GM19372 (cell line): ENCODE data around the gene C16orf89.
"Not testable (repeated sequence)": the region's sequence is repeated elsewhere in the genome, so short reads cannot be mapped to it uniquely, and the experiment has no call there.

Source experiments
- ATAC-seq: cut with Tn5 transposase; IDR thresholded peaks from one replicate; pipeline ENCODE4 v1.9.1; 2021; ENCODE audit warnings: mild to moderate bottlenecking, low read depth, moderate library complexity; ENCODE audit not compliant: unreplicated experiment

The C16orf89 gene, protein sequence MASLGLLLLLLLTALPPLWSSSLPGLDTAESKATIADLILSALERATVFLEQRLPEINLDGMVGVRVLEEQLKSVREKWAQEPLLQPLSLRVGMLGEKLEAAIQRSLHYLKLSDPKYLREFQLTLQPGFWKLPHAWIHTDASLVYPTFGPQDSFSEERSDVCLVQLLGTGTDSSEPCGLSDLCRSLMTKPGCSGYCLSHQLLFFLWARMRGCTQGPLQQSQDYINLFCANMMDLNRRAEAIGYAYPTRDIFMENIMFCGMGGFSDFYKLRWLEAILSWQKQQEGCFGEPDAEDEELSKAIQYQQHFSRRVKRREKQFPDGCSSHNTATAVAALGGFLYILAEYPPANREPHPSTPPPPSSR

DNA sequence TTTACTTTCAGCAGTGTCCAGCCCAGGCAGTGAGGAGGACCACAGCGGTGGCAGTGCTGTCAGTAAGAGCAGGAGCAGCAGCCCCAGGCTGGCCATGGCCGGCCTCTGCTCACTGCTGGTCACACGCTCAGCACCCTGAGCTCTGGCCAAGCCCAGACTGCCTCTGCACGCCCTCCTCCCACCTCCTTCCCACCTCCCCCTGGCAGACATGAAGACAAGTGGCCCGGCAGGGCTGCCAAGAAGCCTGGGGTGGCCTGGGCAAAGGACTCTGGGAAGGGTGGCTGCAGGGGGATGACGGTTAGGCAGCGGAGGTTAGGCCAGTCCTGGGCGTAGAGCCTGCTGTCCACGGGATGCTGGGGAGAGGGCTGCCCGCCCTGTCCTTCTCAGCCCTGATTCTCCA lies at the start of gene C16orf89:
C16orf89 (minus strand) TSS at position 144 of the 400 bp plus-strand sequence; CDS start at position 96, 48 bp downstream.
- ATAC-seq, result no peak

DNA sequence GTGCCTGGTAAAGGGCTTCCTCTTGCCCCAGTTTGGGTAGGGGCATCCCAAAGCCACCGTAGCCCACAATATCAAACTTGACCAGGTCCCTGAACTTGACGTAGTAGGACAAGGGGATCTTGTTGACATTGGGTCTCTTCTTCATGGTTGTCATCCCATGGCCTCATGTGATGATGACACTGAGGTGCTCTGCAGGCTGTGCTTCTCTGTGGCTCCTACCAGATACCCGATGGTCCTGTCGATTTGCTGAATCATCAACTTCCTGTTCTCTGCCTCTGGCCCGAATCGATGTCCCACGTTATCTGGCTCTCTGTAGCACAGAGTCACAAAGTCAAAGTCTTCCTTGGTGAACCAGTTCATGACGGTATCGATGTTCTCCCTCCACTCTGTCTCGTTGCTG lies 45.2 kb upstream of the C16orf89 start:
- not testable (repeated sequence) for ATAC-seq

DNA sequence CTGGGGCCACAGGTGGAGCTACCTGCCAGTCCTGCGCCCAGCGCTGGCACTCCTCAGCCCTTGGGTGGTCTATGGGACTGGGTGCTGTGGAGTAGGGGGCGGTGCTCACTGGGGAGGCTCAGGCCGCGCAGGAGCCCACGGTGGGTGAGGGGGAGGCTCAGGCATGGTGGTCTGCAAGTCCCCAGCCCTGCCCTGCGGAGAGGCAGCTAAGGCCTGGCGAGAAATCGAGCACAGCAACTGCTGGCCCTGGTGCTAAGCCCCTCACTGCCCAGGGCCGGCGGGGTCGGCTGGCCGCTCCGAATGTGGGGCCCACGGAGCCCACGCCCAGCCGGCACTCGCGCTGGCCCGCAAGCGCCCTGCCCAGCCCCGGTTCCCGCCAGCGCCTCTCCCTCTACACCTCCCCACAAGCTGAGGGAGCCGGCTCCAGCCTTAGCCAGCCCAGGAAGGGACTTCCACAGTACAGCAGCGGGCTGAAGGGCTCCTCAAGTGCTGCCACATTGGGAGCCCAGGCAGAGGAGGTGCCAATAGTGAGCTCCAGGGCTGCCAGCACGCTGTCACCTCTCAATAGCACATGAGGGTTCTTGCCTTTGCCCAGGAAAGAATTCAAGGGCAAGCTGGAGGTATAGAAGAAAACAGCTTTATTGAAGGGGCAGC lies 42.9 kb upstream of the C16orf89 start:
- no peak for ATAC-seq

DNA sequence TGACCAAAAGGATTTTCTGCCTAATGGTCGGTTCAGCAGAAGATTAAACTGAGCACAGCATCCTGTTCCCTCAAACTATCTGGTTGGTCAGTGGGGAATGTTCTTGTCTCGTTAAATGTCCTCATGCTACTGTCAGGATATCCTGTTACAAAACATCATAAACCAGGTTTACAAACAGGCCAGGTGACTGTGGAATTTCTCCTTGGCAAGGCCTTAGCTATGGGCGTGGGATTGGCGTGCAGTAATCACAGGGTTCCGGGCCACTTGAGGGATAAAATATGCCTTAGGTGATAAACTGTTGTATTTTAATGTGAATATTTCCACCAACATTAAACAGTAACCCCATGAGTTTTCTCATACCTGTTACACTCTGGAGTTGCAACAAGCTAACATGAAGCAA lies 39.3 kb upstream of the C16orf89 start:
- not testable (repeated sequence) for ATAC-seq

GRCh38 chr16:5103296-5104032 lies 37.7 kb upstream of the C16orf89 start:
- ATAC-seq, result not testable (repeated sequence)

DNA sequence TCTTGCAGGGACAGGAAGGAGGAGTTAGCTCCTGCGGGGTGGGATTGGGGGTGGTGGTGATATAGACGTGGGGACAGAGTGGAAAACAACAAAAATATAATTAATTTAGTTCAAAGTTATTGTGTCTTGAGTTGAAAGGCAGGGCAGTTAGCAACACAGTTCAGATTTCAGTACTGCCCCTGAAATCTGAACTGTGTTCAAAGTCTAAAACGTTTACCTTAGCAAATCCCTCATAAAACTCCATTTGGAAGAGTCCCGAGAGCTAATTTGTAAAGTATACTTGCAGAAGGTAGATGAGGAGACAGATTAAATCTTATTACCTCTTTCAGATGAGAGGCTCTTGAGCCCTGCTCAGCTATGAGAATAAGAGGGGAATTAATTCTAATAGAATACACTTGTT lies 33.4 kb upstream of the C16orf89 start:
- ATAC-seq, result not testable (repeated sequence)

DNA sequence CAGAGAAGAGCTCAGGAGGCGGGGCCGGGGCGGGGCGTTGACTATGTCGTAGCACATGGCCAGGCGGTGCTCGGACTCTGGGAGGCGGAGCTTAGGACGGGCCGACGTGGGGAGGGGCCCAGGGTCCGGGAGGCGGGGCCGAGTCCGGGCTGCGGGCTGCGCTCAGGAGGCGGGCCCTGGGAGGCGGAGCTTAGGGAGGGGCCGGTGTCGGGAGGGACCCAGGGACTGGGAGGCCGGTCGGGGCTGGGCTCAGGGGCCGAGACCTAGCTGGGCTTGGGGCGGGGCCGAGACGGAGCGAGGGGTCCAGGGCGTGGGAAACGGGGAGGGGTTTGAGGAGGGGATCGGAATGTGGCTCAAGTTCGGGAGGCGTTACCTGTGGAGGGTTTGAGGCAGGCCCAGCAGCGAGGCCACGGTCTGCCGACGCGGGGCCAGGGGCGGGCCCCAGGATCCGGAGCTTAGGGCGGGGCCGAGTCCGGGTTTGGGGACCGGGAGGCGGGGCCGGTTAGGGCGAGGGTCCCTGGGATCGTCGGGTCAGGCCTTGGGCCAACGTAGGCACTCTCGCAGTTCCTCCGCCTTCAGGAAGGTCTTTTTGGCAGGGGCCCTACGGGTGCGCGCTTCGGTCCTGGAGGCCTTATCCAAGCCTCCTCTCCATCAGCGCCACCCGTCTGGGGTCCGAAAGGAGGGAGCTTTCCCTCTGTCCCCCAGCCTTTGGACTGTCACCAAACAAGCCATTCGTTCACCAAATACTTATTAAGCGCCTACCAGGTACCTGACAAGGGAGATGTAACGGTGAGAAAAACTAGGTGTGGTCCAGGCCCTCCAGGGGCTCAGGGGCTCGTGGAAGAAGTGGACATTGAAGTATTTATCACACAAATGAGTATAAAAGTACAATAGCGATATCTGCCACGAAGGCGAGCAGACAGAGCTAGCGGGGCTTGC lies 32.7 kb upstream of the C16orf89 start:
- peak; percentile 64 for ATAC-seq

DNA sequence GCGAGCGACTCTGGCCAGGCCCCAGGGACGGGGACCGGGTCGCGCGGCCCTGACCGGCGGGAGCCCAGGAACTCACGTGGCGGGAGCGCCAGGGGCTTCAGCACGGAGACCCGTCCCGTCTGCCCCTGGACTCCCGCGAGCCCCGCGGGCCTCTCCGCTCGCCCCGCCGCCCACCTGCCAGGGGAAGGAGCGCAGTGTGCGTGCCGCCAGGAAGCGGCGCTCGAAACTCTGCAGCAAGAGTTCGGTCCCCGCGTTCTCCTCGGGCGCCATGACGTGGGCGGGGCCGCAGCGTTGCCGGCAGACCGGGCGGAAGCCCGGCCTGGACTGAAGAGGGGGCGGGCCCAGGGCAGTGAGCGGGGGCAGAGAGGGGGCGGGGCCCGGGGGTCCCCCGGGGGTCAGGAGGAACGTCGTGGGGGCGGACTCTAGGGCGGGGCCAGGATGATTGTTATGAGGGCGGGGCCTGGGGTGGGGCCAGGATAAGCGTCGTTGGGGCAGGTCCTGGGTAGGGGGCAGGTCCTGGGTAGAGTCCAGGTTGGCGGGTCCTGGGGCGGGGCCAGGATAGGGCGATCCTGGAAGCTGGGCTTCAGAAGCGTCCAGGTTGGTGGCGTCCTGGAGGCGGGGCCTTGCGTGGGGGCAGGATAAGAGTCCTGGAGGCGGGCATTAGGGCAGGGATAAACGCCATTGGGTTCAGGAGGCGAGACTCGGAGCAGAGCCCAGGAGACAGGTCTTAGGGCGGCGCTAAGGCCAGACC lies 31.9 kb upstream of the C16orf89 start, which contains the start of gene EEF2KMT:
EEF2KMT (minus strand) TSS at position 326 of the 751 bp plus-strand sequence; CDS start at position 270, 56 bp downstream.
- peak; percentile 95 for ATAC-seq

- ATAC-seq, result not testable (repeated sequence)
Observed at GRCh38 chr16:5097061-5097469, 31.3 kb upstream of the C16orf89 start.

- not testable (repeated sequence) for ATAC-seq
Observed at GRCh38 chr16:5096437-5097060, 30.8 kb upstream of the C16orf89 start.

- ATAC-seq, result not testable (repeated sequence)
Observed at GRCh38 chr16:5095145-5095830, 29.5 kb upstream of the C16orf89 start.

- not testable (repeated sequence) for ATAC-seq
Observed at GRCh38 chr16:5093746-5094145, 28.0 kb upstream of the C16orf89 start.

GRCh38 chr16:5093081-5093480 lies 27.3 kb upstream of the C16orf89 start:
- not testable (repeated sequence) for ATAC-seq

GRCh38 chr16:5090592-5090991 lies 24.8 kb upstream of the C16orf89 start:
- ATAC-seq, result not testable (repeated sequence)

GRCh38 chr16:5089911-5090555 lies 24.3 kb upstream of the C16orf89 start:
- not testable (repeated sequence) for ATAC-seq

GRCh38 chr16:5088936-5089335 lies 23.2 kb upstream of the C16orf89 start:
- not testable (repeated sequence) for ATAC-seq

- not testable (repeated sequence) for ATAC-seq
Observed at GRCh38 chr16:5088086-5088790, 22.5 kb upstream of the C16orf89 start.
